Activated CD4-positive, alpha-beta T cell treated with anti-CD3 and anti-CD28 coated beads, Interleukin-2, amount 10 ng/mL, durations not matched to agents 7 days and 5 days (primary cell): Measurements from ENCODE around the gene CD81. TPM values are rescaled to one million over a fixed set of nuclear protein-coding genes. Genes with fewer than 3 reads are reported as not detected.

Source experiments
- CTCF ChIA-PET: fragments of 350-600 bp; sonication (Branson Sonifier 250); formaldehyde crosslinking; loops from one replicate; lab custom pipeline; 2021; ENCODE audit warnings: antibody characterized with exemption; lab: Charles Lee
- POLR2A ChIA-PET: fragments of 350-600 bp; sonication (Branson Sonifier 250); formaldehyde crosslinking; loops from one replicate; lab custom pipeline; 2021; ENCODE audit warnings: antibody characterized with exemption; lab: Charles Lee
- DNase-seq: peaks from one replicate; pipeline ENCODE4 v3.0.0-alpha.2; 2020
- H3K27ac Mint-ChIP-seq: one replicate; pipeline ENCODE4 v1.8.0; 2021; ENCODE audit warnings: mild to moderate bottlenecking, moderate library complexity, mixed read lengths
- H3K27me3 Mint-ChIP-seq: one replicate; pipeline ENCODE4 v1.8.0; 2021; ENCODE audit warnings: mixed read lengths
- H3K36me3 Mint-ChIP-seq: one replicate; pipeline ENCODE4 v1.8.0; 2021; ENCODE audit warnings: low read depth, mixed read lengths
- H3K4me1 Mint-ChIP-seq: one replicate; pipeline ENCODE4 v1.8.0; 2021; ENCODE audit warnings: mixed read lengths
- H3K4me3 Mint-ChIP-seq: one replicate; pipeline ENCODE4 v1.8.0; 2021; ENCODE audit warnings: mild to moderate bottlenecking, moderate library complexity, mixed read lengths
- H3K9me3 Mint-ChIP-seq: one replicate; pipeline ENCODE4 v1.8.0; 2021; ENCODE audit warnings: mixed read lengths
- total RNA-seq, 2 experiments: library from RNA; stranded (reverse); gene quantifications; one replicate each; pipeline ENCODE4 v1.2.3, GENCODE V29; 2021

The CD81 gene
- total RNA-seq, 2 experiments from 2014 or later = 137 to 157 TPM

- Mint-ChIP-seq H3K4me3 (no peak overlapping the region), H3K9me3 (no peaks in the 10 kb centered on the region), H3K27ac (no peak overlapping the region), H3K36me3 (no peaks in the 10 kb centered on the region), H3K27me3 (peaks cover 12% of the 10 kb centered on the region), H3K4me1 (peaks cover 1% of the 10 kb centered on the region)
- POLR2A ChIA-PET = no interaction called here
- DNase-seq = no peak
- CTCF ChIA-PET = interaction anchor here (1.2 to 1.6 kb wide), 2 partner anchors 29 to 93 kb away, joined by 3 to 4 read pairs; no protein-coding TSS in a partner anchor
Measured at GRCh38 chr11:2437516-2437915, 60.4 kb downstream of the CD81 start.

GRCh38 chr11:2439820-2440219, 62.7 kb downstream of the CD81 start:
- Mint-ChIP-seq H3K4me3 (no peak overlapping the region), H3K36me3 (no peaks in the 10 kb centered on the region), H3K4me1 (peaks cover 12% of the 10 kb centered on the region), H3K27me3 (peaks cover 19% of the 10 kb centered on the region), H3K27ac (no peak overlapping the region), H3K9me3 (no peaks in the 10 kb centered on the region)
- no peak for DNase-seq
- CTCF ChIA-PET = interaction anchor here (0.6 to 1.1 kb wide), 2 partner anchors 19 to 37 kb away, joined by 3 read pairs; no protein-coding TSS in a partner anchor
- POLR2A ChIA-PET = no interaction called here

- H3K9me3 Mint-ChIP-seq = no peaks in the 10 kb centered on the region
- ChIA-PET CTCF (interaction anchor here (1.0 to 1.3 kb wide), 2 partner anchors 13 to 20 kb away, joined by 3 read pairs; no protein-coding TSS in a partner anchor), POLR2A (no interaction called here)
- no peak overlapping the region for H3K4me3 Mint-ChIP-seq
- no peak for DNase-seq
- H3K36me3 Mint-ChIP-seq = no peaks in the 10 kb centered on the region
- H3K27me3 Mint-ChIP-seq = peaks cover 19% of the 10 kb centered on the region
- peaks cover 16% of the 10 kb centered on the region for H3K4me1 Mint-ChIP-seq
- no peak overlapping the region for H3K27ac Mint-ChIP-seq
Measured at GRCh38 chr11:2440646-2441045, 63.5 kb downstream of the CD81 start.

GRCh38 chr11:2441171-2441570, 64.1 kb downstream of the CD81 start:
- peaks cover 19% of the 10 kb centered on the region for H3K27me3 Mint-ChIP-seq
- no peak overlapping the region for H3K4me3 Mint-ChIP-seq
- ChIA-PET CTCF (interaction anchor here (1.0 to 1.3 kb wide), 2 partner anchors 13 to 20 kb away, joined by 3 read pairs; no protein-coding TSS in a partner anchor), POLR2A (no interaction called here)
- no peak overlapping the region for H3K27ac Mint-ChIP-seq
- peaks cover 18% of the 10 kb centered on the region for H3K4me1 Mint-ChIP-seq
- no peaks in the 10 kb centered on the region for H3K9me3 Mint-ChIP-seq
- no peaks in the 10 kb centered on the region for H3K36me3 Mint-ChIP-seq
- no peak for DNase-seq

- Mint-ChIP-seq H3K9me3 (no peaks in the 10 kb centered on the region), H3K27me3 (peaks cover 18% of the 10 kb centered on the region), H3K4me3 (no peak overlapping the region), H3K36me3 (peaks cover 5% of the 10 kb centered on the region), H3K27ac (no peak overlapping the region), H3K4me1 (peaks cover 29% of the 10 kb centered on the region)
- ChIA-PET POLR2A (no interaction called here), CTCF (no interaction called here)
- DNase-seq = no peak
Measured at GRCh38 chr11:2442589-2442988, 65.5 kb downstream of the CD81 start.

GRCh38 chr11:2443406-2443805, 66.3 kb downstream of the CD81 start:
- DNase-seq = no peak
- Mint-ChIP-seq H3K36me3 (peaks cover 5% of the 10 kb centered on the region), H3K27me3 (peaks cover 17% of the 10 kb centered on the region), H3K9me3 (no peaks in the 10 kb centered on the region), H3K27ac (no peak overlapping the region), H3K4me3 (peak overlapping the region; percentile 51), H3K4me1 (peaks cover 36% of the 10 kb centered on the region)
- CTCF ChIA-PET = interaction anchor here (1.0 to 2.1 kb wide), 2 partner anchors 89 to 449 kb away, joined by 3 to 5 read pairs; no protein-coding TSS in a partner anchor
- POLR2A ChIA-PET = no interaction called here

GRCh38 chr11:2443881-2444820, 67.0 kb downstream of the CD81 start, which contains the start of gene TRPM5:
TSS of gene TRPM5 (minus strand) at chr11:2444514. CDS start at chr11:2423036, 21,478 bp downstream.
- Mint-ChIP-seq H3K36me3 (peaks cover 5% of the 10 kb centered on the region), H3K4me1 (peaks cover 39% of the 10 kb centered on the region), H3K9me3 (no peaks in the 10 kb centered on the region), H3K27ac (peak within 1 kb of the TSS; percentile 86), H3K4me3 (peak within 1 kb of the TSS; percentile 91), H3K27me3 (peaks cover 13% of the 10 kb centered on the region)
- POLR2A ChIA-PET = no interaction called here
- peak; percentile 74 for DNase-seq
- CTCF ChIA-PET = interaction anchor here (1.0 to 2.1 kb wide), 3 partner anchors 87 to 448 kb away, joined by 3 to 5 read pairs (median 4); no protein-coding TSS in a partner anchor

- ChIA-PET CTCF (interaction anchor here (1.2 to 2.1 kb wide), 3 partner anchors 75 to 88 kb away, joined by 3 to 5 read pairs (median 4); no protein-coding TSS in a partner anchor), POLR2A (no interaction called here)
- peak within 1 kb of the TSS; percentile 91 for H3K4me3 Mint-ChIP-seq
- H3K4me1 Mint-ChIP-seq = peaks cover 39% of the 10 kb centered on the region
- DNase-seq = peak; percentile 26
- peak within 1 kb of the TSS; percentile 86 for H3K27ac Mint-ChIP-seq
- peaks cover 10% of the 10 kb centered on the region for H3K27me3 Mint-ChIP-seq
- H3K36me3 Mint-ChIP-seq = peaks cover 5% of the 10 kb centered on the region
- H3K9me3 Mint-ChIP-seq = no peaks in the 10 kb centered on the region
Measured at GRCh38 chr11:2444821-2445745, 68.0 kb downstream of the CD81 start, which contains the start of gene KCNQ1. TSS of gene KCNQ1 (plus strand) at chr11:2445008. CDS start at chr11:2445099, 91 bp downstream.

GRCh38 chr11:2445746-2446551, 68.8 kb downstream of the CD81 start:
- H3K36me3 Mint-ChIP-seq = peaks cover 5% of the 10 kb centered on the region
- H3K27me3 Mint-ChIP-seq = peaks cover 8% of the 10 kb centered on the region
- ChIA-PET CTCF (interaction anchor here (1.2 to 1.5 kb wide), 3 partner anchors 74 to 87 kb away, joined by 3 to 5 read pairs (median 4); no protein-coding TSS in a partner anchor), POLR2A (no interaction called here)
- no peak for DNase-seq
- peak overlapping the region; percentile 86 for H3K27ac Mint-ChIP-seq
- H3K4me3 Mint-ChIP-seq = peak overlapping the region; percentile 91
- H3K9me3 Mint-ChIP-seq = no peaks in the 10 kb centered on the region
- H3K4me1 Mint-ChIP-seq = peaks cover 39% of the 10 kb centered on the region

GRCh38 chr11:2446590-2447252, 69.6 kb downstream of the CD81 start:
- H3K4me3 Mint-ChIP-seq = peak overlapping the region; percentile 91
- CTCF ChIA-PET = interaction anchor here (1.3 kb wide), 1 partner anchor 86 kb away, joined by 5 read pairs; no protein-coding TSS in a partner anchor
- peaks cover 8% of the 10 kb centered on the region for H3K27me3 Mint-ChIP-seq
- H3K36me3 Mint-ChIP-seq = peaks cover 5% of the 10 kb centered on the region
- H3K4me1 Mint-ChIP-seq = peaks cover 39% of the 10 kb centered on the region
- POLR2A ChIA-PET = no interaction called here
- H3K9me3 Mint-ChIP-seq = no peaks in the 10 kb centered on the region
- H3K27ac Mint-ChIP-seq = peak overlapping the region; percentile 88
- DNase-seq = peak; percentile 40
